HG03520 (cell line): ENCODE results near the gene VPS13D.
"Not testable (repeated sequence)": the region's sequence is repeated elsewhere in the genome, so short reads cannot be mapped to it uniquely, and the experiment has no call there.

Experiments
- ATAC-seq: cut with Tn5 transposase; IDR thresholded peaks from one replicate; pipeline ENCODE4 v1.9.1; 2021; ENCODE audit warnings: mild to moderate bottlenecking, moderate library complexity; ENCODE audit not compliant: unreplicated experiment

Gene VPS13D

GRCh38 chr1:12530462-12531178 is 300.8 kb downstream of the VPS13D start:
- no peak for ATAC-seq

GRCh38 chr1:12531179-12531499 is 301.3 kb downstream of the VPS13D start:
- ATAC-seq: no peak

GRCh38 chr1:12532405-12533315 is 302.8 kb downstream of the VPS13D start:
- ATAC-seq: no peak

GRCh38 chr1:12536023-12536639 is 306.3 kb downstream of the VPS13D start:
- no peak for ATAC-seq

- no peak for ATAC-seq
Observed at GRCh38 chr1:12537294-12537693, 307.5 kb downstream of the VPS13D start.

GRCh38 chr1:12537906-12538461 is 308.2 kb downstream of the VPS13D start:
- no peak for ATAC-seq

- ATAC-seq: not testable (repeated sequence)
Observed at GRCh38 chr1:12538536-12538935, 308.7 kb downstream of the VPS13D start.

- ATAC-seq: no peak
Observed at GRCh38 chr1:12539320-12539704, 309.5 kb downstream of the VPS13D start.

GRCh38 chr1:12539705-12540579 is 310.1 kb downstream of the VPS13D start:
- ATAC-seq: no peak

- ATAC-seq: no peak
Observed at GRCh38 chr1:12540580-12541273, 310.9 kb downstream of the VPS13D start.

GRCh38 chr1:12541274-12542137 is 311.7 kb downstream of the VPS13D start:
- ATAC-seq: no peak

- no peak for ATAC-seq
Observed at GRCh38 chr1:12542138-12542465, 312.3 kb downstream of the VPS13D start.

GRCh38 chr1:12542616-12543592 is 313.1 kb downstream of the VPS13D start:
- no peak for ATAC-seq

- ATAC-seq: no peak
Observed at GRCh38 chr1:12543740-12544154, 313.9 kb downstream of the VPS13D start.

- no peak for ATAC-seq
Observed at GRCh38 chr1:12544357-12544756, 314.5 kb downstream of the VPS13D start.

GRCh38 chr1:12544992-12545391 is 315.2 kb downstream of the VPS13D start:
- no peak for ATAC-seq

GRCh38 chr1:12546771-12547585 is 317.1 kb downstream of the VPS13D start:
- ATAC-seq: no peak
